ENCODE measurements around the gene TSPAN1. TPM values are rescaled to one million over a fixed set of nuclear protein-coding genes. Genes with fewer than 3 reads are reported as not detected.

Gene TSPAN1
- total RNA-seq, 1 experiment from 2014 or later = not detected

- no peaks in the 10 kb centered on the region for H3K36me3 ChIP-seq (ENCODE audit: insufficient read depth, low read length)
- no peak overlapping the region for H3K9ac ChIP-seq (ENCODE audit: low read length)
- no peaks in the 10 kb centered on the region for H3K9me3 ChIP-seq (ENCODE audit: low read length)
- H2AFZ ChIP-seq (ENCODE audit: low read length) = no peak overlapping the region
- no peak overlapping the region for H3K4me3 ChIP-seq (ENCODE audit: low read length)
- H3K27ac ChIP-seq (ENCODE audit: low read length) = no peak overlapping the region
- no peaks in the 10 kb centered on the region for H4K20me1 ChIP-seq (ENCODE audit: insufficient read depth, low read depth, low read length)
- no peaks in the 10 kb centered on the region for H3K79me2 ChIP-seq (ENCODE audit: low read length)
- no peaks in the 10 kb centered on the region for H3K4me1 ChIP-seq (ENCODE audit: low read length)
- H3K9me2 ChIP-seq (replicated peaks; ENCODE audit: insufficient read depth, low read length) = no peaks in the 10 kb centered on the region
- no peak for DNase-seq
- no peaks in the 10 kb centered on the region for H3K27me3 ChIP-seq (ENCODE audit: low read length)
- no peak overlapping the region for H3K4me2 ChIP-seq (ENCODE audit: low read depth, low read length, poor library complexity, severe bottlenecking)
Observed at GRCh38 chr1:46187106-46187869, 12.4 kb downstream of the TSPAN1 start.

- Histone ChIP-seq H3K4me3 (ENCODE audit: low read length) (no peak overlapping the region), H3K27me3 (ENCODE audit: low read length) (no peaks in the 10 kb centered on the region), H3K9me2 (replicated peaks; ENCODE audit: insufficient read depth, low read length) (no peaks in the 10 kb centered on the region), H3K4me1 (ENCODE audit: low read length) (no peaks in the 10 kb centered on the region), H3K27ac (ENCODE audit: low read length) (no peak overlapping the region), H4K20me1 (ENCODE audit: insufficient read depth, low read depth, low read length) (no peaks in the 10 kb centered on the region), H2AFZ (ENCODE audit: low read length) (no peak overlapping the region), H3K79me2 (ENCODE audit: low read length) (no peaks in the 10 kb centered on the region), H3K9me3 (ENCODE audit: low read length) (no peaks in the 10 kb centered on the region), H3K9ac (ENCODE audit: low read length) (no peak overlapping the region), H3K36me3 (ENCODE audit: insufficient read depth, low read length) (no peaks in the 10 kb centered on the region), H3K4me2 (ENCODE audit: low read depth, low read length, poor library complexity, severe bottlenecking) (no peak overlapping the region)
- DNase-seq = no peak
Observed at GRCh38 chr1:46188295-46189030, 13.6 kb downstream of the TSPAN1 start.

- H3K9ac ChIP-seq (ENCODE audit: low read length) = no peak overlapping the region
- no peak overlapping the region for H3K4me2 ChIP-seq (ENCODE audit: low read depth, low read length, poor library complexity, severe bottlenecking)
- H3K79me2 ChIP-seq (ENCODE audit: low read length) = no peaks in the 10 kb centered on the region
- no peaks in the 10 kb centered on the region for H3K9me3 ChIP-seq (ENCODE audit: low read length)
- no peaks in the 10 kb centered on the region for H3K9me2 ChIP-seq (replicated peaks; ENCODE audit: insufficient read depth, low read length)
- DNase-seq = no peak
- H3K27ac ChIP-seq (ENCODE audit: low read length) = no peak overlapping the region
- H3K4me1 ChIP-seq (ENCODE audit: low read length) = no peaks in the 10 kb centered on the region
- no peaks in the 10 kb centered on the region for H4K20me1 ChIP-seq (ENCODE audit: insufficient read depth, low read depth, low read length)
- H3K27me3 ChIP-seq (ENCODE audit: low read length) = no peaks in the 10 kb centered on the region
- H2AFZ ChIP-seq (ENCODE audit: low read length) = no peak overlapping the region
- no peaks in the 10 kb centered on the region for H3K36me3 ChIP-seq (ENCODE audit: insufficient read depth, low read length)
- no peak overlapping the region for H3K4me3 ChIP-seq (ENCODE audit: low read length)
Observed at GRCh38 chr1:46190539-46190938, 15.7 kb downstream of the TSPAN1 start.

DNA sequence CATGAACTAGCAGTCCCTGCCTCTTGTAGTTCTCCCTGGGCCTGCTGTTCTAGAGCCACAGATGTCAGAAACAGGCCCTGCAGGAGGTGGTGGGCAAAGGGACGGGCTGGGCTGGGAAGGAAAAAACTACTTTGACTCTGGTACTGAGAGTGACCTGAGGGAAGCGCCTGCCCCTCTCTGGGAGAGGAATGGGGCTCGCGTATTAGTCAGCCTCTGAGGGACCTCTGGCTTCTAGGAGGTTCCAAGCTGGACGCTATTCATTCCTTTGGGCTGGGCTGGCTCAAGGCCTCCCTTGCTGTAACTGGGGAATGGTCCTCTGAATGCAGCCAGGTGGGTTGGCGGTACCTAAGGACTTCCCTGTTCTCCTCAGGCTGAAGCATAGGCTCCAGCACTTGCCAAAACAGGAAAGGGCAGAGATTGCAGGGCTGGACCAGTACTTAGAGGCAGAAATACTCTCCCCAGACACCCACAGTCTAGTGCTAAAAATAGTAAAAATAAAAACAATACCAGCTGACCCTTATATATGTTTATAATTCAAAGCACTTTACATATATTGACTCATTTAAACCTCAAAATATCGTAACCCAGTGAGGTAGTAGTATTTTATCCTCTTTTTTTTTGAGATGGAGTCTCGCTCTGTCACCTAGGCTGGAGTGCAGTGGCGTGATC is 16.3 kb downstream of the TSPAN1 start:
- H3K9me3 ChIP-seq (ENCODE audit: low read length) = no peaks in the 10 kb centered on the region
- H3K27ac ChIP-seq (ENCODE audit: low read length) = no peak overlapping the region
- H3K4me3 ChIP-seq (ENCODE audit: low read length) = no peak overlapping the region
- no peaks in the 10 kb centered on the region for H4K20me1 ChIP-seq (ENCODE audit: insufficient read depth, low read depth, low read length)
- no peaks in the 10 kb centered on the region for H3K27me3 ChIP-seq (ENCODE audit: low read length)
- H3K9me2 ChIP-seq (replicated peaks; ENCODE audit: insufficient read depth, low read length) = no peaks in the 10 kb centered on the region
- no peak overlapping the region for H3K4me2 ChIP-seq (ENCODE audit: low read depth, low read length, poor library complexity, severe bottlenecking)
- no peaks in the 10 kb centered on the region for H3K36me3 ChIP-seq (ENCODE audit: insufficient read depth, low read length)
- no peaks in the 10 kb centered on the region for H3K4me1 ChIP-seq (ENCODE audit: low read length)
- H3K9ac ChIP-seq (ENCODE audit: low read length) = no peak overlapping the region
- DNase-seq = no peak
- no peak overlapping the region for H2AFZ ChIP-seq (ENCODE audit: low read length)
- H3K79me2 ChIP-seq (ENCODE audit: low read length) = no peaks in the 10 kb centered on the region

DNA sequence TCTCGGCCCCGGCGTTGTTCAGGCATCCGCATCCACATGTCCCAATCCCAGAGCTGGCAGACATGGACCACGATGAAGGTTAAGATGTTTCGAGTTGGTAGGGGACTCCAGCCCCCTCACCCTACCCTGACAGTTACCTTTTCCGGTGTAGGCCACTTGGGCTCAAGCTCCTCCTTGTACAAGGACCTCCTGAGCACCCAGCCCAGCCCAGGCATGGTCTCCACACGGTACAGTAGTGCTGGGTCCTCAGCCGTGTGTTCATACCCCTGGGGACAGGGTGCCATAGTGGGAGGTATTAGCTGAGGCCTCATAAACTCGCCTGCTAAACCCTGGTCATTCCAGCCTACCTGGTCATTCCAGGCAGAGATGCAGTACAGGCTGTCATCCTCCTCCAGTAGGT is 17.3 kb downstream of the TSPAN1 start:
- DNase-seq = no peak
- Histone ChIP-seq H2AFZ (ENCODE audit: low read length) (no peak overlapping the region), H3K4me2 (ENCODE audit: low read depth, low read length, poor library complexity, severe bottlenecking) (no peak overlapping the region), H3K4me1 (ENCODE audit: low read length) (peaks cover 7% of the 10 kb centered on the region), H3K9ac (ENCODE audit: low read length) (no peak overlapping the region), H3K27ac (ENCODE audit: low read length) (no peak overlapping the region), H3K9me3 (ENCODE audit: low read length) (no peaks in the 10 kb centered on the region), H3K27me3 (ENCODE audit: low read length) (no peaks in the 10 kb centered on the region), H3K36me3 (ENCODE audit: insufficient read depth, low read length) (no peaks in the 10 kb centered on the region), H3K4me3 (ENCODE audit: low read length) (no peak overlapping the region), H4K20me1 (ENCODE audit: insufficient read depth, low read depth, low read length) (no peaks in the 10 kb centered on the region), H3K9me2 (replicated peaks; ENCODE audit: insufficient read depth, low read length) (no peaks in the 10 kb centered on the region), H3K79me2 (ENCODE audit: low read length) (peaks cover under 1% of the 10 kb centered on the region)

- Histone ChIP-seq H3K27ac (ENCODE audit: low read length) (no peak overlapping the region), H3K4me1 (ENCODE audit: low read length) (peaks cover 15% of the 10 kb centered on the region), H4K20me1 (ENCODE audit: insufficient read depth, low read depth, low read length) (no peaks in the 10 kb centered on the region), H3K36me3 (ENCODE audit: insufficient read depth, low read length) (no peaks in the 10 kb centered on the region), H3K9ac (ENCODE audit: low read length) (no peak overlapping the region), H2AFZ (ENCODE audit: low read length) (no peak overlapping the region), H3K9me3 (ENCODE audit: low read length) (no peaks in the 10 kb centered on the region), H3K4me3 (ENCODE audit: low read length) (no peak overlapping the region), H3K4me2 (ENCODE audit: low read depth, low read length, poor library complexity, severe bottlenecking) (no peak overlapping the region), H3K79me2 (ENCODE audit: low read length) (peaks cover 10% of the 10 kb centered on the region), H3K27me3 (ENCODE audit: low read length) (no peaks in the 10 kb centered on the region), H3K9me2 (replicated peaks; ENCODE audit: insufficient read depth, low read length) (no peaks in the 10 kb centered on the region)
- DNase-seq = no peak
Observed at GRCh38 chr1:46193285-46193684, 18.4 kb downstream of the TSPAN1 start.

DNA sequence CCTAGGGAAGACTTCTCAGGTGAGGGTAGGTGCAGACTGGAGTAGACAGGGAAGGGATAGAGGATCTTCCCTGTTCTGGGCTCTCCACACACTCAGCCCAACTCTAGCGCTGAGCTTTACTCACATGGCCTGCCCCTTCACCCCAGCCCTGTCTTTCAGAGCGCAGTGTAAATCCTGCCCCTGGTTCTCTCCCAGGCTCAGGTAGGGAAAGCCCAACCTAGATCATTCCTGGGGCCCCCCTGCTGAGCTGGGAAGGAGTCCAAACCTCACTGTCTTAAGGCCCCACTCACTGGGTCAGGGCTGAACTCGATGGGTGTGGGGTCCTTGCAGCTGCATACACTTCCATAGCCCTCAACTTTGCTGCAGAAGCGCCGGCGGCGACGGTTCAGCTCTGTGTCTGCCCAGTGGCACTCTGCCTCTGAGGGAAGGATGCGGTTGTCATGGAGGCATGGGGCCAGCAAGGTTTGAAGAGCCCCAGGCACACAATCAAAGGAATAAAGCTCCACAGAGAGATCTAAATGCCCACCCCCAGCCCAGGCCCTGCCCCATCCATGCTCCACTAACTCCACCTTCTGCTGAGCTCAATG is 19.2 kb downstream of the TSPAN1 start:
- Histone ChIP-seq H3K27ac (ENCODE audit: low read length) (no peak overlapping the region), H2AFZ (ENCODE audit: low read length) (no peak overlapping the region), H3K4me1 (ENCODE audit: low read length) (peaks cover 21% of the 10 kb centered on the region), H3K4me3 (ENCODE audit: low read length) (no peak overlapping the region), H3K79me2 (ENCODE audit: low read length) (peaks cover 10% of the 10 kb centered on the region), H4K20me1 (ENCODE audit: insufficient read depth, low read depth, low read length) (no peaks in the 10 kb centered on the region), H3K4me2 (ENCODE audit: low read depth, low read length, poor library complexity, severe bottlenecking) (no peak overlapping the region), H3K9me2 (replicated peaks; ENCODE audit: insufficient read depth, low read length) (no peaks in the 10 kb centered on the region), H3K36me3 (ENCODE audit: insufficient read depth, low read length) (no peaks in the 10 kb centered on the region), H3K27me3 (ENCODE audit: low read length) (no peaks in the 10 kb centered on the region), H3K9me3 (ENCODE audit: low read length) (no peaks in the 10 kb centered on the region), H3K9ac (ENCODE audit: low read length) (no peak overlapping the region)
- DNase-seq = no peak

DNA sequence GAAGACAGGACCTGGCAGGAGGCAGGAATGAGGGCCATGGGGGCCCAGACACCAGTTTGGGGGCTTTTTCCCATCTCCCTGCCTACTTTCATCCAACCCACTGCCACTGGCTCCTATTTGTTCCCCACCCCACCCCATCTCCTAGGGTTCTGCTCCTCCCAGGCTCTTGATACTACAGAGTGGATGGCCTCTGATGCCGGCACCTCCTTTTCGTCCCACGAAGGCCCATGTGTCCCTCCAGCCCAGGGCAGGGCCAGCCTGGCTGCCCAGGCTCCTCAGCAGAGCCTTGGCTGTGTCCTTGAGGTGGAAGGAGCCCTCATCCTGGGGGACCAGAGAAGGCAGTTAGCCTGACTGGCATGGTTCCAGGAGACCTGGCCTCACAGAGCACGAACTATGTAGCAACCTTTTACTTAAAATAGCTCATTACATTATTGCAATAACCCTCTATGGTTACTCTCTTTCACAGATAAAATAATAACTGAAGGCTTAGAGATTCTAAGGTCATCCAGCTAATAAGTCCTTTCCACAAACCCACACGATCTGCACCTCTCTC is 19.8 kb downstream of the TSPAN1 start:
- H3K27me3 ChIP-seq (ENCODE audit: low read length) = no peaks in the 10 kb centered on the region
- no peak overlapping the region for H2AFZ ChIP-seq (ENCODE audit: low read length)
- DNase-seq = no peak
- H3K4me3 ChIP-seq (ENCODE audit: low read length) = no peak overlapping the region
- H3K4me2 ChIP-seq (ENCODE audit: low read depth, low read length, poor library complexity, severe bottlenecking) = no peak overlapping the region
- H3K79me2 ChIP-seq (ENCODE audit: low read length) = peaks cover 10% of the 10 kb centered on the region
- no peaks in the 10 kb centered on the region for H4K20me1 ChIP-seq (ENCODE audit: insufficient read depth, low read depth, low read length)
- H3K27ac ChIP-seq (ENCODE audit: low read length) = no peak overlapping the region
- no peak overlapping the region for H3K9ac ChIP-seq (ENCODE audit: low read length)
- no peaks in the 10 kb centered on the region for H3K9me3 ChIP-seq (ENCODE audit: low read length)
- H3K36me3 ChIP-seq (ENCODE audit: insufficient read depth, low read length) = no peaks in the 10 kb centered on the region
- H3K4me1 ChIP-seq (ENCODE audit: low read length) = peaks cover 25% of the 10 kb centered on the region
- no peaks in the 10 kb centered on the region for H3K9me2 ChIP-seq (replicated peaks; ENCODE audit: insufficient read depth, low read length)
